Keratinocyte (primary cell): ENCODE data around the gene SELENOO. TPM values are rescaled to one million over a fixed set of nuclear protein-coding genes. Genes with fewer than 3 reads are reported as not detected.

Source experiments
- DNase-seq: peaks from one replicate; pipeline ENCODE4 v3.0.0-alpha.2; 2011; ENCODE audit warnings: low read depth, missing footprints, low spot score
- FAIRE-seq: peaks from 2 replicates; lab custom pipeline; 2011; peaks lifted over from hg19 to GRCh38; lab: Jason Lieb, UNC
- H2AFZ ChIP-seq: 2 replicates; pipeline ENCODE4 v1.6.0; 2012; ENCODE audit warnings: low read length, control low read depth, inconsistent platforms; ENCODE audit not compliant: control insufficient read depth
- H3K27ac ChIP-seq: 2 replicates; pipeline ENCODE4 v1.5.1; 2011; ENCODE audit warnings: low read length; ENCODE audit not compliant: control insufficient read depth, insufficient read depth
- H3K27me3 ChIP-seq: 3 replicates; pipeline ENCODE4 v1.6.0; 2011; ENCODE audit warnings: low read length; ENCODE audit not compliant: control insufficient read depth, insufficient read depth; ENCODE audit errors: extremely low read depth
- H3K36me3 ChIP-seq, 2 experiments: 2 replicates in 1 of 2; 3 replicates in 1 of 2; pipeline ENCODE4 v1.5.1; 2011; ENCODE audit warnings: low read length in 2 of 2, mild to moderate bottlenecking in 1 of 2; ENCODE audit not compliant: control insufficient read depth in 2 of 2, insufficient read depth in 2 of 2; ENCODE audit errors: extremely low read depth in 1 of 2
- H3K4me1 ChIP-seq: 3 replicates; pipeline ENCODE4 v1.5.1; 2011; ENCODE audit warnings: low read length; ENCODE audit not compliant: control insufficient read depth, insufficient read depth; ENCODE audit errors: extremely low read depth
- H3K4me2 ChIP-seq: 3 replicates; pipeline ENCODE4 v1.6.0; 2011; ENCODE audit warnings: low read depth, low read length; ENCODE audit not compliant: control insufficient read depth, insufficient read depth; ENCODE audit errors: extremely low read depth
- H3K4me3 ChIP-seq, 3 experiments: fragments of 200-600 bp in 1 of 3; sonication (generic) in 1 of 3; 2 replicates in 2 of 3; 3 replicates in 1 of 3; pipeline ENCODE4 v1.5.1; 2011 to 2016; ENCODE audit warnings: low read length in 3 of 3, mild to moderate bottlenecking in 3 of 3, control low read depth in 2 of 3, inconsistent platforms in 1 of 3, low read depth in 1 of 3, mixed read lengths in 1 of 3, mixed run types in 1 of 3, moderate library complexity in 1 of 3; ENCODE audit not compliant: control insufficient read depth in 2 of 3, insufficient read depth in 2 of 3; ENCODE audit errors: extremely low read depth in 1 of 3
- H3K79me2 ChIP-seq: 2 replicates; pipeline ENCODE4 v1.6.0; 2012; ENCODE audit warnings: low read length; ENCODE audit not compliant: control insufficient read depth, insufficient read depth
- H3K9ac ChIP-seq: 3 replicates; pipeline ENCODE4 v1.6.0; 2011; ENCODE audit warnings: low read length; ENCODE audit not compliant: control insufficient read depth, insufficient read depth; ENCODE audit errors: extremely low read depth
- H3K9me1 ChIP-seq: 3 replicates; pipeline ENCODE4 v1.6.0; 2011; ENCODE audit warnings: low read length; ENCODE audit not compliant: control insufficient read depth, insufficient read depth; ENCODE audit errors: extremely low read depth
- H3K9me3 ChIP-seq: 2 replicates; pipeline ENCODE4 v1.5.1; 2012; ENCODE audit warnings: low read depth, low read length; ENCODE audit not compliant: control insufficient read depth
- H4K20me1 ChIP-seq: 3 replicates; pipeline ENCODE4 v1.6.0; 2011; ENCODE audit warnings: low read length; ENCODE audit not compliant: control insufficient read depth, insufficient read depth; ENCODE audit errors: extremely low read depth
- CTCF ChIP-seq, 3 experiments: IDR thresholded peaks in 1 of 3; conservative IDR thresholded peaks in 1 of 3; optimal IDR thresholded peaks in 1 of 3; 2 replicates in 2 of 3; 3 replicates in 1 of 3; pipeline versions ENCODE3 to v1.5.1; 2011; ENCODE audit warnings: low read length in 3 of 3, mild to moderate bottlenecking in 3 of 3, moderate library complexity in 2 of 3, control low read depth in 1 of 3, inconsistent platforms in 1 of 3; ENCODE audit not compliant: insufficient read depth in 2 of 3; ENCODE audit errors: extremely low read depth in 1 of 3
- EZH2 ChIP-seq: IDR thresholded peaks from one replicate; pipeline ENCODE4 v1.6.1; 2012; ENCODE audit warnings: inconsistent platforms, mild to moderate bottlenecking, low read length, moderate library complexity
- dilution Hi-C: fragments of 300-500 bp; cut with MboI; formaldehyde crosslinking; loops from one replicate; pipeline ENCODE4 v1.7.0; 2020; ENCODE audit warnings: low sequenced_read_pairs; ENCODE audit not compliant: extremely low pct_ligation_motif_present
- polyA plus RNA-seq, 5 experiments: library from polyadenylated mRNA; depleted of rRNA in 3 of 5; stranded (reverse) in 3 of 5; stranded (forward) in 1 of 5; unstranded in 1 of 5; fragments of >200 nt; gene quantifications; 1 replicate in 1 of 5; 2 replicates in 3 of 5; 3 replicates in 1 of 5; pipeline versions ENCODE4 v1.2.1 to v1.2.3, GENCODE V29; 2011 to 2012; ENCODE audit warnings: missing spikeins in 2 of 5, low read depth in 1 of 5, low replicate concordance in 1 of 5

Gene SELENOO
- polyA plus RNA-seq, 1 donor (not counting 4 experiments of a cell fraction or from before 2014, with no cell fraction given): 14.4 TPM

GRCh38 chr22:50170453-50171318, 30.1 kb upstream of the SELENOO start, which contains the start of gene PANX2:
TSS of gene PANX2 (plus strand) at chr22:50170731. CDS start at chr22:50170731, 0 bp downstream.
- Histone ChIP-seq H3K36me3 (no peaks in the 10 kb centered on the region), H2AFZ (no peak within 1 kb of the TSS), H3K9me1 (no peaks in the 10 kb centered on the region), H3K27ac (no peak within 1 kb of the TSS), H3K27me3 (peaks cover 13% of the 10 kb centered on the region), H4K20me1 (no peaks in the 10 kb centered on the region), H3K79me2 (no peaks in the 10 kb centered on the region), H3K9me3 (no peaks in the 10 kb centered on the region), H3K9ac (no peak within 1 kb of the TSS), H3K4me2 (peak within 1 kb of the TSS; percentile 41), H3K4me3 (peak within 1 kb of the TSS in 2 of 3 experiments; percentile 30 to 38), H3K4me1 (no peaks in the 10 kb centered on the region)
- no peak for FAIRE-seq
- DNase-seq: no peak
- TF ChIP-seq CTCF (optimal IDR thresholded peaks at IDR 0.05 in 1 of 3, IDR thresholded peaks at IDR 0.05 in 1 of 3, conservative IDR thresholded peaks at IDR 0.05 in 1 of 3; ENCODE audit: extremely low read depth in 1 of 3, insufficient read depth in 2 of 3, low read length in 3 of 3) (no peak), EZH2 (peak; percentile 53)
- dilution Hi-C loops: no loop called here

- no peak for TF ChIP-seq CTCF (optimal IDR thresholded peaks at IDR 0.05 in 1 of 3, IDR thresholded peaks at IDR 0.05 in 1 of 3, conservative IDR thresholded peaks at IDR 0.05 in 1 of 3; ENCODE audit: extremely low read depth in 1 of 3, insufficient read depth in 2 of 3, low read length in 3 of 3)
- no peak for TF ChIP-seq EZH2
- no peak overlapping the region for H3K27ac ChIP-seq
- no peak overlapping the region for H2AFZ ChIP-seq
- no peaks in the 10 kb centered on the region for H3K79me2 ChIP-seq
- FAIRE-seq (no peak), DNase-seq (no peak)
- H3K9me1 ChIP-seq: no peaks in the 10 kb centered on the region
- no peaks in the 10 kb centered on the region for H3K9me3 ChIP-seq
- H3K4me2 ChIP-seq: no peak overlapping the region
- no peaks in the 10 kb centered on the region for H3K36me3 ChIP-seq
- H3K4me1 ChIP-seq: no peaks in the 10 kb centered on the region
- H4K20me1 ChIP-seq: no peaks in the 10 kb centered on the region
- H3K4me3 ChIP-seq: no peak overlapping the region
- H3K27me3 ChIP-seq: peaks cover 13% of the 10 kb centered on the region
- dilution Hi-C loops: no loop called here
- H3K9ac ChIP-seq: no peak overlapping the region
Observed at GRCh38 chr22:50171319-50171964, 29.4 kb upstream of the SELENOO start.
